OCI-LY3 (cell line): ENCODE measurements around the gene ALDH1A1.

ENCODE experiments used
- H2AFZ ChIP-seq: fragments of 200-600, 300-600 bp; shearing (Covaris generic); 2 replicates; pipeline ENCODE4 v1.6.0; 2014; ENCODE audit warnings: antibody characterized with exemption, low read depth, low read length
- H3K27ac ChIP-seq: fragments of 200-600, 300-600 bp; sonication (generic); 2 replicates; pipeline ENCODE4 v1.5.1; 2014; ENCODE audit warnings: mild to moderate bottlenecking, low read length, moderate library complexity, mixed read lengths
- H3K27me3 ChIP-seq: fragments of 200-600, 300-600 bp; sonication (generic); 2 replicates; pipeline ENCODE4 v1.6.1; 2014; ENCODE audit warnings: low read depth, low read length, mixed read lengths
- H3K36me3 ChIP-seq: fragments of 200-600, 300-600 bp; sonication (generic); replicated peaks from 2 replicates; pipeline ENCODE3; 2014; ENCODE audit warnings: low read depth, low read length, mixed read lengths
- H3K4me1 ChIP-seq: fragments of 300-600, 200-600 bp; sonication (generic); 2 replicates; pipeline ENCODE4 v1.6.1; 2014; ENCODE audit warnings: low read length, mixed read lengths
- H3K4me2 ChIP-seq: fragments of 200-600, 300-600 bp; sonication (generic); 2 replicates; pipeline ENCODE4 v1.6.1; 2014; ENCODE audit warnings: low read length, mixed read lengths
- H3K4me3 ChIP-seq: fragments of 300-600, 200-600 bp; sonication (generic); 2 replicates; pipeline ENCODE4 v1.5.1; 2014; ENCODE audit warnings: antibody characterized with exemption, mild to moderate bottlenecking, low read length, moderate library complexity
- H3K79me2 ChIP-seq: fragments of 300-600, 200-600 bp; shearing (Covaris generic); 2 replicates; pipeline ENCODE4 v1.6.1; 2014; ENCODE audit warnings: mild to moderate bottlenecking, low read length, mixed read lengths
- H3K9ac ChIP-seq: fragments of 300-600, 200-600 bp; shearing (Covaris generic); 2 replicates; pipeline ENCODE4 v1.6.0; 2014; ENCODE audit warnings: mild to moderate bottlenecking, low read length, moderate library complexity
- H3K9me3 ChIP-seq: fragments of 200-600, 300-600 bp; shearing (Covaris generic); 2 replicates; pipeline ENCODE4 v1.6.1; 2014; ENCODE audit warnings: low read length, mixed read lengths; ENCODE audit not compliant: insufficient read depth
- H4K20me1 ChIP-seq: fragments of 200-600, 300-600 bp; sonication (generic); 2 replicates; pipeline ENCODE4 v1.6.1; 2016; ENCODE audit warnings: low read length, mixed read lengths; ENCODE audit not compliant: insufficient read depth
- CTCF ChIP-seq: fragments of 200-600, 300-600 bp; sonication (generic); IDR thresholded peaks from 2 replicates; pipeline ENCODE4 v1.5.1; 2014; ENCODE audit warnings: antibody characterized with exemption, low read length, low read depth
- EZH2phosphoT487 ChIP-seq: fragments of 200-600 bp; shearing (Covaris generic); IDR thresholded peaks from 2 replicates; pipeline ENCODE4 v1.6.1; 2018; ENCODE audit warnings: antibody characterized with exemption, mixed run types, low read depth

The ALDH1A1 gene

GRCh38 chr9:72925126-72925789 lies 27.6 kb downstream of the ALDH1A1 start:
- H3K4me2 ChIP-seq = no peak overlapping the region
- no peaks in the 10 kb centered on the region for H4K20me1 ChIP-seq
- no peaks in the 10 kb centered on the region for H3K9me3 ChIP-seq
- no peaks in the 10 kb centered on the region for H3K4me1 ChIP-seq
- H3K27me3 ChIP-seq = 0 out of 2 replicates have a peak, but pooled peaks cover 3% of the 10 kb centered on the region
- no peak overlapping the region for H2AFZ ChIP-seq
- no peaks in the 10 kb centered on the region for H3K36me3 ChIP-seq
- no peak for TF ChIP-seq CTCF
- TF ChIP-seq EZH2phosphoT487 = no peak
- no peaks in the 10 kb centered on the region for H3K79me2 ChIP-seq
- no peak overlapping the region for H3K27ac ChIP-seq
- H3K9ac ChIP-seq = no peak overlapping the region
- no peak overlapping the region for H3K4me3 ChIP-seq

GRCh38 chr9:72924154-72924790 lies 28.6 kb downstream of the ALDH1A1 start:
- no peak overlapping the region for H3K4me3 ChIP-seq
- no peak overlapping the region for H3K9ac ChIP-seq
- H4K20me1 ChIP-seq = no peaks in the 10 kb centered on the region
- no peak for TF ChIP-seq CTCF
- no peak for TF ChIP-seq EZH2phosphoT487
- no peak overlapping the region for H2AFZ ChIP-seq
- H3K4me1 ChIP-seq = no peaks in the 10 kb centered on the region
- no peaks in the 10 kb centered on the region for H3K9me3 ChIP-seq
- H3K36me3 ChIP-seq = no peaks in the 10 kb centered on the region
- no peak overlapping the region for H3K27ac ChIP-seq
- no peaks in the 10 kb centered on the region for H3K79me2 ChIP-seq
- no peak overlapping the region for H3K4me2 ChIP-seq
- peaks cover 3% of the 10 kb centered on the region; the same call in 1 of the 2 replicates for H3K27me3 ChIP-seq

GRCh38 chr9:72923077-72923476 lies 29.8 kb downstream of the ALDH1A1 start:
- no peak overlapping the region for H2AFZ ChIP-seq
- no peaks in the 10 kb centered on the region for H3K9me3 ChIP-seq
- peaks cover 3% of the 10 kb centered on the region; the same call in 1 of the 2 replicates for H3K27me3 ChIP-seq
- H3K4me2 ChIP-seq = no peak overlapping the region
- H3K36me3 ChIP-seq = no peaks in the 10 kb centered on the region
- H3K27ac ChIP-seq = no peak overlapping the region
- no peaks in the 10 kb centered on the region for H3K4me1 ChIP-seq
- no peak overlapping the region for H3K4me3 ChIP-seq
- no peak for TF ChIP-seq EZH2phosphoT487
- TF ChIP-seq CTCF = no peak
- H3K79me2 ChIP-seq = no peaks in the 10 kb centered on the region
- no peak overlapping the region for H3K9ac ChIP-seq
- H4K20me1 ChIP-seq = no peaks in the 10 kb centered on the region

- no peak overlapping the region for H2AFZ ChIP-seq
- H3K79me2 ChIP-seq = no peaks in the 10 kb centered on the region
- no peak overlapping the region for H3K9ac ChIP-seq
- H3K27ac ChIP-seq = no peak overlapping the region
- no peaks in the 10 kb centered on the region for H3K36me3 ChIP-seq
- H4K20me1 ChIP-seq = no peaks in the 10 kb centered on the region
- H3K4me3 ChIP-seq = no peak overlapping the region
- no peak for TF ChIP-seq CTCF
- TF ChIP-seq EZH2phosphoT487 = no peak
- peaks cover 3% of the 10 kb centered on the region; the same call in 1 of the 2 replicates for H3K27me3 ChIP-seq
- no peaks in the 10 kb centered on the region for H3K9me3 ChIP-seq
- H3K4me1 ChIP-seq = no peaks in the 10 kb centered on the region
- H3K4me2 ChIP-seq = no peak overlapping the region
Measured at GRCh38 chr9:72921888-72922654, 30.8 kb downstream of the ALDH1A1 start.
